Stimulated activated CD8-positive, alpha-beta memory T cell treated with anti-CD3 and anti-CD28 coated beads, Interleukin-2, amount 100 ng/mL, for 1 hour (primary cell): Measurements from ENCODE around the gene CASD1.

Experiments
- DNase-seq, 2 donors: peaks; one replicate each; pipeline ENCODE4 v3.0.0-alpha.2; 2020; ENCODE audit warnings: low read depth in 2 of 2

Gene CASD1

GRCh38 chr7:94579470-94579869 lies 69.9 kb downstream of the CASD1 start:
- DNase-seq: no peak

DNA sequence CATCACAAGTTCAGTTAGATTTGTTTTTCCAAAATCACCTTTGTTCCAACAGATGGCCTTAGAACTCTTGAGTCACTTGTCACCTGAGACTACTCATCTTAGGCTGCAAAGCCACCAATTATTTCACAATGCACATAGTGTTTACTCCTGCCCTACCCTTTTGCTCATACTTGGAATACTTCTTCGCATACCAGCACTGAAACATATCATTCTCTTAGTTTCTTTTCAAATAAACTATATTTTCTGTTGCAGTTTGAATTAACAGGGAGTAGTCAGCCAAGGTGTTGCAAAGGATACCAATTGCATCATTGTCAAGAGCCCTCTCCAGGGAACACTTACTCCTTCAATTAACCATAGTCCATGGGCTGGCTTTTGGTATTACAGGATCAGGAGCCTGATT lies 71.0 kb downstream of the CASD1 start:
- DNase-seq: no peak

GRCh38 chr7:94584113-94584512 lies 74.5 kb downstream of the CASD1 start:
- DNase-seq: no peak

GRCh38 chr7:94588075-94588474 lies 78.5 kb downstream of the CASD1 start:
- no peak for DNase-seq

- DNase-seq: no peak
Observed at GRCh38 chr7:94590526-94591162, 81.0 kb downstream of the CASD1 start.

DNA sequence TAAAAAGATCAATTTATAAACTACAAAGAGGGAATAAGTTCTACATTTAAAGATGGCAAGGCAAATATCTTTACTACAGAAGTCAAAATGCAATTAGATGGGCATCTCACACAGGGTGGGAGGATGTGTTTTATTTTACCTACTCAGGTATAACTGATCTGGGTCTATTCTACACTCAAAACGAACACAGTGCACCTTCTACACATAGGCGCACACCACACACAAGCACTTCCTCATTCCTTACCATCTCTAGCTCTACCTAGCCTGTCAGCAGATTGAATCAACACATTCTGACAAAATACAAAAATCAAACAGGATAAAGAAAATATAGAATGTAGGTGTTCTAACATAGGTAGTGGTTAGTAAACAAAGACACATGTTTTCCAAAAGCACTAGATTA lies 81.6 kb downstream of the CASD1 start:
- DNase-seq: no peak

- DNase-seq: no peak
Observed at GRCh38 chr7:94594882-94595281, 85.3 kb downstream of the CASD1 start.

GRCh38 chr7:94595717-94596116 lies 86.1 kb downstream of the CASD1 start:
- no peak for DNase-seq

DNA sequence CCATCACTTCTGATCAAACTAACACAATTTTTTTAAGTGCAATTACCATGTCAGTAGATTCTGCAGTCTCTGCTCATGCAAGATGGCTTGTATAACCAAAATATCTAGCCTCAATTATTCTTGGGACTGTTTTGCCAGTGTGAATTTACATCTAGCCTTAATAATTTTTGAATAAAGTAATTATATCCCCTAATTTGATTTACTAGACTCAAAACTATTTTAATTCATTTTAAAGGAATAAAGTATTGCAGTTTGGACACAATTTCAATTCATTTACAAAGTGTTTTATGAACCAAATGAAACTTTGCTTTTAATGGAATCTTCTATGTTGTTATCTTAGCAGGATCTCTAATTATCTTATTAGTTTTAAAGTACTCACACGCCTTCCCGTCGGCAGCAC lies 90.7 kb downstream of the CASD1 start:
- DNase-seq: no peak

- DNase-seq: no peak
Observed at GRCh38 chr7:94602181-94602580, 92.6 kb downstream of the CASD1 start.

DNA sequence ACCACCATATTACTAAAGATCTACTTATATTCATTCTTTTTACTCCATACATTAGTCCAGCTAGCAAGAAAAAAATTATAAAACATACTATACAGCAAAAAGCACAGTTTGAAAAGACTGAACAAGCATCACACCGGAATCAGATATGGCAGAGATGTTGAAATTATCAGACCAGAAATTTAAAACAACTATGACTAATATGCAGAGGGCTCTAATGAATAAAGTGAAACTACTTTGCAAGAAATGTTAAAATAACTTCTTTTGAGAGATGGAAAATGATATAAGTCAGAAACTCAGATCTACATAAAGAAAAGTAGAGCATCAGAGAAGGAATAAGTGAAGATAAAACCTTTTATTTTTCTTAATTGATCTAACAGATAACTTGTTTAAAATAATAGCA lies 95.4 kb downstream of the CASD1 start:
- DNase-seq: no peak
